Ovary (tissue), 9 donors: ENCODE data around the gene KCTD10. TPM values are rescaled to one million over a fixed set of nuclear protein-coding genes. Genes with fewer than 3 reads are reported as not detected.
"Not testable (repeated sequence)": the region's sequence is repeated elsewhere in the genome, so short reads cannot be mapped to it uniquely, and the experiment has no call there.

Experiments used
- DNase-seq, 5 donors: peaks; one replicate each; pipeline ENCODE4 v3.0.0-alpha.2; 2019 to 2020
- H3K27ac ChIP-seq, 2 donors: fragments of 200-600 bp; one replicate each; pipeline versions ENCODE4 v1.5.1 to v1.8.0; 2019 to 2022
- H3K27me3 ChIP-seq: fragments of 200-600 bp; one replicate; pipeline ENCODE4 v1.8.0; 2022
- H3K36me3 ChIP-seq: fragments of 200-600 bp; sonication (generic); one replicate; pipeline ENCODE4 v1.5.1; 2019
- H3K4me1 ChIP-seq: one replicate; pipeline ENCODE4 v1.8.1; 2013; ENCODE audit warnings: mild to moderate bottlenecking, moderate library complexity; ENCODE audit not compliant: insufficient read depth
- H3K4me3 ChIP-seq: fragments of 200-600 bp; sonication (generic); one replicate; pipeline ENCODE4 v1.5.1; 2017
- H3K9me3 ChIP-seq, 2 donors: fragments of 200-600 bp in 1 of 2; sonication (generic) in 1 of 2; one replicate each; pipeline versions ENCODE4 v1.5.1 to v1.8.1; 2013 to 2019; ENCODE audit warnings: mild to moderate bottlenecking in 1 of 2, moderate library complexity in 1 of 2
- CTCF ChIP-seq, 3 donors: fragments of 450-650 bp in 2 of 3; fragments of 200-600 bp in 1 of 3; IDR thresholded peaks; one replicate each; pipeline versions ENCODE4 v1.5.1 to v1.8.0; 2016 to 2022; ENCODE audit warnings: antibody characterized with exemption in 3 of 3, mild to moderate bottlenecking in 1 of 3
- EP300 ChIP-seq: sonication (generic); formaldehyde crosslinking; IDR thresholded peaks from one replicate; pipeline ENCODE4 v1.6.1; 2017; ENCODE audit warnings: antibody characterized with exemption
- POLR2A ChIP-seq: fragments of 450-650 bp; IDR thresholded peaks from one replicate; pipeline ENCODE4 v1.6.1; 2017; ENCODE audit warnings: antibody characterized with exemption, mild to moderate bottlenecking, moderate library complexity
- WGBS, 3 donors: extraction: QIAGEN DNeasy Blood & Tissue Kit in 1 of 3; methylation state at CpG; one replicate each; pipeline versions ENCODE4 v1.1.5 to v1.1.7; 2013 to 2017; 5-methylcytosine and 5-hydroxymethylcytosine counted together
- intact Hi-C, 4 donors: fragments of 100-400 bp; cut with DNase I; formaldehyde crosslinking; loops; one replicate each; pipeline versions ENCODE4 v1.11.0 to v1.15.1; 2022 to 2023
- polyA plus RNA-seq, 2 donors: library from polyadenylated mRNA; stranded (reverse); fragments of 200-250 nt in 1 of 2; fragments of 350-450 nt in 1 of 2; fragmentation: Illumina TruSeq in 1 of 2; extraction: RNeasy Lipid Tissue Mini Kit (QIAGEN cat#74804) in 1 of 2; gene quantifications; one replicate each; pipeline ENCODE4 v1.2.3, GENCODE V29; 2013 to 2014
- total RNA-seq, 7 donors: library from RNA; depleted of rRNA in 2 of 7; stranded (reverse); fragments of >200 nt in 2 of 7; fragmentation: NEBNext Ultra II Directional in 3 of 7; extraction: Animal tissue kit (Norgen Biotek cat#: 25700) in 3 of 7; gene quantifications; one replicate each; pipeline versions ENCODE4 v1.1.0 to v1.2.4, GENCODE V29; 2016 to 2023
- donor health status: DM: no; HTN: no; CAD: no; lungs with moderate emphysema.
- donor health status: DM: no; HTN: no; CAD: no.
- donor health status: Bipolar disorder and iron deficiency.
- donor health status: DM: yes; HTN: yes; CAD: no.
- donor health status: DM: no; HTN: no; CAD: no.
- donor health status: DM: yes; HTN: yes; CAD: no.

The KCTD10 gene
- total and polyA plus RNA-seq, 9 donors = 21.6 to 70.6 (median 38.0) TPM

- Histone ChIP-seq H3K36me3 (no peaks in the 10 kb centered on the region), H3K4me3 (no peak overlapping the region), H3K27me3 (no peaks in the 10 kb centered on the region), H3K9me3 (no peaks in the 10 kb centered on the region), H3K4me1 (no peaks in the 10 kb centered on the region), H3K27ac (no peak overlapping the region)
- no peak for TF ChIP-seq CTCF (IDR thresholded peaks at IDR 0.05)
- no peak for TF ChIP-seq POLR2A
- no peak for TF ChIP-seq EP300
- intact Hi-C loops = loop anchor here in 1 of 4 donors (10.0 kb wide), 2 partner anchors 62 to 162 kb away; no protein-coding TSS in a partner anchor
- no peak for DNase-seq
- WGBS, 3 donors = 68 to 72% (median 69%) methylated on average over 6 of the region's 6 CpGs
Observed at GRCh38 chr12:109432431-109432830, 44.7 kb downstream of the KCTD10 start.

- WGBS, 3 donors = 89 to 94% (median 91%) methylated on average over 6 of the region's 6 CpGs
- H3K9me3 ChIP-seq = no peaks in the 10 kb centered on the region
- no peak for DNase-seq
- H3K36me3 ChIP-seq = no peaks in the 10 kb centered on the region
- H3K4me1 ChIP-seq = no peaks in the 10 kb centered on the region
- H3K4me3 ChIP-seq = no peak overlapping the region
- TF ChIP-seq POLR2A = no peak
- no peak for TF ChIP-seq CTCF (IDR thresholded peaks at IDR 0.05)
- intact Hi-C loops = loop anchor here in 1 of 4 donors (10.0 kb wide), 2 partner anchors 65 to 165 kb away; no protein-coding TSS in a partner anchor
- H3K27me3 ChIP-seq = no peaks in the 10 kb centered on the region
- H3K27ac ChIP-seq = no peak overlapping the region
Observed at GRCh38 chr12:109430244-109430643, 46.9 kb downstream of the KCTD10 start.

GRCh38 chr12:109428804-109429203 is 48.3 kb downstream of the KCTD10 start:
- intact Hi-C loops = loop anchor here in 2 of 4 donors (5.0 to 10.0 kb wide), 2 partner anchors 348 to 356 kb away; no protein-coding TSS in a partner anchor

GRCh38 chr12:109428037-109428629 is 49.0 kb downstream of the KCTD10 start:
- Histone ChIP-seq H3K27me3 (no peaks in the 10 kb centered on the region), H3K27ac (no peak overlapping the region), H3K9me3 (no peaks in the 10 kb centered on the region), H3K4me3 (no peak overlapping the region), H3K36me3 (no peaks in the 10 kb centered on the region), H3K4me1 (no peaks in the 10 kb centered on the region)
- TF ChIP-seq EP300 (no peak), CTCF (IDR thresholded peaks at IDR 0.05) (peak; percentile 70 to 91 (median 73))
- intact Hi-C loops = loop anchor here in 2 of 4 donors (5.0 to 10.0 kb wide), 2 partner anchors 349 to 357 kb away; no protein-coding TSS in a partner anchor
- DNase-seq = peak; percentile 73 to 87 (median 83)
- WGBS, 3 donors = 24 to 26% (median 26%) methylated on average over 8 of the region's 8 CpGs

More at GRCh38 chr12:109428804-109429203, 48.3 kb downstream of the KCTD10 start:
- H3K27ac ChIP-seq, H3K9me3 ChIP-seq, DNase-seq, H3K4me3 ChIP-seq, H3K4me1 ChIP-seq, H3K36me3 ChIP-seq, H3K27me3 ChIP-seq: not testable (repeated sequence)
- WGBS, 3 donors = 92 to 95% (median 93%) methylated on average over 3 of the region's 3 CpGs

- Histone ChIP-seq H3K27ac (no peak overlapping the region), H3K4me3 (no peak overlapping the region), H3K36me3 (no peaks in the 10 kb centered on the region), H3K27me3 (no peaks in the 10 kb centered on the region), H3K9me3 (no peaks in the 10 kb centered on the region), H3K4me1 (no peaks in the 10 kb centered on the region)
- DNase-seq = no peak
- TF ChIP-seq POLR2A = no peak
- no peak for TF ChIP-seq CTCF (IDR thresholded peaks at IDR 0.05)
- TF ChIP-seq EP300 = no peak
- WGBS, 3 donors = 86 to 90% (median 86%) methylated on average over 9 of the region's 9 CpGs
- intact Hi-C loops = loop anchor here in 1 of 4 donors (10.0 kb wide), 1 partner anchor 361 kb away; no protein-coding TSS in a partner anchor
Observed at GRCh38 chr12:109423392-109423791, 53.7 kb downstream of the KCTD10 start.
